WTC11 (cell line): ENCODE results near the gene ZFR. TPM values are rescaled to one million over a fixed set of nuclear protein-coding genes. Genes with fewer than 3 reads are reported as not detected.

Experiments
- ATAC-seq: fragments of 200-7000 bp; cut with Tn5 transposase; 2 replicates; pipeline ENCODE4 v1.10.0; 2021; ENCODE audit warnings: mild to moderate bottlenecking, moderate library complexity
- CTCF ChIA-PET: fragments of 300-600 bp; sonication (Branson Sonifier 250); formaldehyde crosslinking; loops from one replicate; lab custom pipeline; 2021; ENCODE audit warnings: antibody characterized with exemption; lab: Charles Lee
- POLR2A ChIA-PET: fragments of 350-600 bp; sonication (Branson Sonifier 250); formaldehyde crosslinking; loops from one replicate; lab custom pipeline; 2021; ENCODE audit warnings: antibody characterized with exemption; lab: Charles Lee
- DNase-seq: peaks from one replicate; pipeline ENCODE4 v3.0.0; 2021; ENCODE audit warnings: low spot score
- H3K27ac Mint-ChIP-seq: 2 replicates; pipeline ENCODE4 v1.8.0; 2021; ENCODE audit warnings: mixed read lengths
- H3K27me3 Mint-ChIP-seq: 2 replicates; pipeline ENCODE4 v1.8.0; 2021; ENCODE audit warnings: low read depth, mild to moderate bottlenecking, moderate library complexity, mixed read lengths
- H3K36me3 Mint-ChIP-seq: 2 replicates; pipeline ENCODE4 v1.8.0; 2021; ENCODE audit warnings: mixed read lengths
- H3K4me1 Mint-ChIP-seq: 2 replicates; pipeline ENCODE4 v1.8.0; 2022; ENCODE audit warnings: mixed read lengths
- H3K4me3 Mint-ChIP-seq: 2 replicates; pipeline ENCODE4 v1.8.0; 2021; ENCODE audit warnings: mild to moderate bottlenecking, moderate library complexity, mixed read lengths
- H3K9me3 Mint-ChIP-seq: 2 replicates; pipeline ENCODE4 v1.8.0; 2021; ENCODE audit warnings: mixed read lengths
- ATF1 ChIP-seq: sonication (generic); formaldehyde crosslinking; IDR thresholded peaks from 2 replicates; pipeline ENCODE4 v1.8.1; 2023; ENCODE audit warnings: mild to moderate bottlenecking, moderate library complexity, missing genetic modification reagents
- ATF3 ChIP-seq: sonication (generic); formaldehyde crosslinking; conservative IDR thresholded peaks from 2 replicates; pipeline ENCODE4 v1.8.1; 2022; ENCODE audit warnings: mild to moderate bottlenecking, missing genetic modification reagents
- CREB1 ChIP-seq: sonication (generic); formaldehyde crosslinking; IDR thresholded peaks from 2 replicates; pipeline ENCODE4 v1.8.0; 2023; ENCODE audit warnings: mild to moderate bottlenecking, missing genetic modification reagents
- E2F1 ChIP-seq: sonication (generic); formaldehyde crosslinking; IDR thresholded peaks from 2 replicates; pipeline ENCODE4 v1.8.0; 2022; ENCODE audit warnings: mild to moderate bottlenecking, missing genetic modification reagents
- E2F5 ChIP-seq: sonication (generic); formaldehyde crosslinking; IDR thresholded peaks from 2 replicates; pipeline ENCODE4 v1.8.1; 2022; ENCODE audit warnings: mild to moderate bottlenecking, moderate library complexity, missing genetic modification reagents
- EMX1 ChIP-seq: fragments of 250-450 bp; sonication (Bioruptor Pico); IDR thresholded peaks from 2 replicates; pipeline ENCODE4 v1.8.0; 2021; ENCODE audit warnings: mild to moderate bottlenecking
- FOXJ3 ChIP-seq: sonication (generic); formaldehyde crosslinking; IDR thresholded peaks from 2 replicates; pipeline ENCODE4 v1.9.0; 2021; ENCODE audit warnings: missing genetic modification reagents, mild to moderate bottlenecking, borderline replicate concordance
- FOXP4 ChIP-seq: sonication (generic); formaldehyde crosslinking; IDR thresholded peaks from 2 replicates; pipeline ENCODE4 v1.8.0; 2022; ENCODE audit warnings: mild to moderate bottlenecking, missing genetic modification reagents
- GABPB1 ChIP-seq: sonication (generic); formaldehyde crosslinking; IDR thresholded peaks from 2 replicates; pipeline ENCODE4 v1.8.1; 2023; ENCODE audit warnings: mild to moderate bottlenecking, missing genetic modification reagents
- IRF1 ChIP-seq: sonication (generic); formaldehyde crosslinking; IDR thresholded peaks from 2 replicates; pipeline ENCODE4 v1.8.0; 2023; ENCODE audit warnings: missing genetic modification reagents
- JUN ChIP-seq: sonication (generic); formaldehyde crosslinking; IDR thresholded peaks from 2 replicates; pipeline ENCODE4 v1.8.0; 2023; ENCODE audit warnings: mild to moderate bottlenecking, missing genetic modification reagents
- KAT7 ChIP-seq: sonication (generic); formaldehyde crosslinking; IDR thresholded peaks from 2 replicates; pipeline ENCODE4 v1.8.1; 2023; ENCODE audit warnings: missing genetic modification reagents, mild to moderate bottlenecking, borderline replicate concordance
- MLX ChIP-seq: sonication (generic); formaldehyde crosslinking; IDR thresholded peaks from 2 replicates; pipeline ENCODE4 v1.8.1; 2023; ENCODE audit warnings: mild to moderate bottlenecking, missing genetic modification reagents, moderate library complexity
- MYBL2 ChIP-seq: sonication (generic); formaldehyde crosslinking; IDR thresholded peaks from 2 replicates; pipeline ENCODE4 v1.8.1; 2023; ENCODE audit warnings: mild to moderate bottlenecking, moderate library complexity, missing genetic modification reagents
- NFE2L1 ChIP-seq: sonication (generic); formaldehyde crosslinking; IDR thresholded peaks from 2 replicates; pipeline ENCODE4 v1.8.1; 2023; ENCODE audit warnings: missing genetic modification reagents
- NR1H2 ChIP-seq: sonication (generic); formaldehyde crosslinking; IDR thresholded peaks from 2 replicates; pipeline ENCODE4 v1.9.0; 2021; ENCODE audit warnings: mild to moderate bottlenecking, moderate library complexity, missing genetic modification reagents
- NR3C1 ChIP-seq: sonication (generic); formaldehyde crosslinking; conservative IDR thresholded peaks from 2 replicates; pipeline ENCODE4 v1.8.1; 2023; ENCODE audit warnings: low read depth, mild to moderate bottlenecking, missing genetic modification reagents
- SMAD4 ChIP-seq: sonication (generic); formaldehyde crosslinking; IDR thresholded peaks from 2 replicates; pipeline ENCODE4 v1.8.0; 2022; ENCODE audit warnings: mild to moderate bottlenecking, missing genetic modification reagents
- USF2 ChIP-seq: sonication (generic); formaldehyde crosslinking; IDR thresholded peaks from 2 replicates; pipeline ENCODE4 v1.8.1; 2023; ENCODE audit warnings: mild to moderate bottlenecking, missing genetic modification reagents, moderate library complexity
- ZBTB43 ChIP-seq: sonication (generic); formaldehyde crosslinking; IDR thresholded peaks from 2 replicates; pipeline ENCODE4 v1.8.1; 2023; ENCODE audit warnings: mild to moderate bottlenecking, missing genetic modification reagents
- ZMAT4 ChIP-seq: fragments of 250-450 bp; sonication (Bioruptor Pico); IDR thresholded peaks from 2 replicates; pipeline ENCODE4 v1.9.0; 2021; ENCODE audit warnings: mild to moderate bottlenecking
- ZNF416 ChIP-seq: fragments of 250-450 bp; sonication (Bioruptor Pico); IDR thresholded peaks from 2 replicates; pipeline ENCODE4 v1.9.0; 2021; ENCODE audit warnings: mild to moderate bottlenecking, inconsistent platforms
- ZNF671 ChIP-seq: fragments of 250-450 bp; sonication (Bioruptor Pico); IDR thresholded peaks from 2 replicates; pipeline ENCODE4 v1.8.0; 2021; ENCODE audit warnings: mild to moderate bottlenecking
- ZSCAN18 ChIP-seq: fragments of 250-450 bp; sonication (Bioruptor Pico); IDR thresholded peaks from 2 replicates; pipeline ENCODE4 v2.1.2; 2022; ENCODE audit warnings: mild to moderate bottlenecking, moderate library complexity
- total RNA-seq: library from RNA; stranded (reverse); gene quantifications from 3 replicates; pipeline ENCODE4 v1.2.3, GENCODE V29; 2021

The ZFR gene
- total RNA-seq, 1 experiment from 2014 or later: 64.5 TPM

- no peak overlapping the region for H3K27ac Mint-ChIP-seq
- POLR2A ChIA-PET: no interaction called here
- DNase-seq (no peak), ATAC-seq (no peak)
- no peaks in the 10 kb centered on the region for H3K9me3 Mint-ChIP-seq
- H3K36me3 Mint-ChIP-seq: peaks cover 69% of the 10 kb centered on the region
- CTCF ChIA-PET: no interaction called here
- H3K4me3 Mint-ChIP-seq: no peak overlapping the region
- no peaks in the 10 kb centered on the region for H3K27me3 Mint-ChIP-seq
- no peak for TF ChIP-seq GABPB1
- TF ChIP-seq ZMAT4: no peak
- TF ChIP-seq FOXJ3 (CRISPR knock-in tag): no peak
- TF ChIP-seq ZBTB43 (CRISPR knock-in tag): no peak
- TF ChIP-seq EMX1 (CRISPR knock-in tag): no peak
- TF ChIP-seq NR3C1 (CRISPR knock-in tag): no peak
- no peak for TF ChIP-seq NFE2L1 (CRISPR knock-in tag)
- no peak for TF ChIP-seq E2F1
- TF ChIP-seq ZNF671 (CRISPR knock-in tag): no peak
- no peak for TF ChIP-seq IRF1
- TF ChIP-seq E2F5 (CRISPR knock-in tag): no peak
- TF ChIP-seq SMAD4 (CRISPR knock-in tag): no peak
- no peak for TF ChIP-seq FOXP4 (CRISPR knock-in tag)
- TF ChIP-seq MLX (CRISPR knock-in tag): no peak
- TF ChIP-seq CREB1 (CRISPR knock-in tag): no peak
- no peak for TF ChIP-seq MYBL2 (CRISPR knock-in tag)
- no peak for TF ChIP-seq USF2
- no peak for TF ChIP-seq ATF3 (CRISPR knock-in tag)
- no peak for TF ChIP-seq NR1H2
- H3K4me1 Mint-ChIP-seq: no peaks in the 10 kb centered on the region
These were observed 57.3 kb downstream of the ZFR start for GRCh38 chr5:32387211-32387610.

GRCh38 chr5:32384621-32385020 is 59.9 kb downstream of the ZFR start:
- CTCF ChIA-PET: interaction anchor here (1.4 kb wide), 1 partner anchor 153 kb away, joined by 4 read pairs; no protein-coding TSS in a partner anchor
- POLR2A ChIA-PET: no interaction called here
- no peaks in the 10 kb centered on the region for H3K27me3 Mint-ChIP-seq
- H3K36me3 Mint-ChIP-seq: peaks cover 69% of the 10 kb centered on the region
- H3K4me1 Mint-ChIP-seq: no peaks in the 10 kb centered on the region
- no peak for ATAC-seq
- no peak for DNase-seq
- no peak overlapping the region for H3K27ac Mint-ChIP-seq
- no peaks in the 10 kb centered on the region for H3K9me3 Mint-ChIP-seq
- no peak overlapping the region for H3K4me3 Mint-ChIP-seq
- TF ChIP-seq ZSCAN18: no peak
- no peak for TF ChIP-seq ATF1 (CRISPR knock-in tag)
- no peak for TF ChIP-seq FOXJ3 (CRISPR knock-in tag)
- no peak for TF ChIP-seq ZNF416 (CRISPR knock-in tag)
- no peak for TF ChIP-seq USF2
- no peak for TF ChIP-seq JUN
- TF ChIP-seq KAT7 (CRISPR knock-in tag): no peak
